DMS79 (cell line): ENCODE data around the gene NEU4.
A peak's percentile ranks its signal among the peaks of the same experiment; 100 is the strongest.
"Not testable (repeated sequence)": the region's sequence is repeated elsewhere in the genome, so short reads cannot be mapped to it uniquely, and the experiment has no call there.

Source experiments
- DNase-seq: peaks from one replicate; lab custom pipeline; 2025; lab: John Stamatoyannopoulos, UW

Gene NEU4

GRCh38 chr2:241808721-241809382 lies at the start of gene NEU4:
NEU4 (plus strand) TSS chr2:241809193; CDS start chr2:241814485, 5,292 bp downstream.
- no peak for DNase-seq

GRCh38 chr2:241759893-241760292 lies 49.1 kb upstream of the NEU4 start:
- not testable (repeated sequence) for DNase-seq

- DNase-seq: no peak
Observed at GRCh38 chr2:241760301-241760771, 48.7 kb upstream of the NEU4 start.

GRCh38 chr2:241762321-241762932 lies 46.6 kb upstream of the NEU4 start:
- peak; percentile 90 for DNase-seq

- DNase-seq: no peak
Observed at GRCh38 chr2:241762933-241763369, 46.0 kb upstream of the NEU4 start.

- DNase-seq: no peak
Observed at GRCh38 chr2:241763551-241764274, 45.3 kb upstream of the NEU4 start.

- DNase-seq: no peak
Observed at GRCh38 chr2:241764275-241765241, 44.4 kb upstream of the NEU4 start.

GRCh38 chr2:241767464-241768250 lies 41.3 kb upstream of the NEU4 start:
- no peak for DNase-seq

- DNase-seq: no peak
Observed at GRCh38 chr2:241768251-241768711, 40.7 kb upstream of the NEU4 start.

- no peak for DNase-seq
Observed at GRCh38 chr2:241768850-241769249, 40.1 kb upstream of the NEU4 start.

GRCh38 chr2:241769819-241770184 lies 39.2 kb upstream of the NEU4 start:
- no peak for DNase-seq

- no peak for DNase-seq
Observed at GRCh38 chr2:241770185-241770935, 38.6 kb upstream of the NEU4 start.

GRCh38 chr2:241770936-241771285 lies 38.1 kb upstream of the NEU4 start:
- no peak for DNase-seq

- no peak for DNase-seq
Observed at GRCh38 chr2:241771286-241772062, 37.5 kb upstream of the NEU4 start.

- no peak for DNase-seq
Observed at GRCh38 chr2:241772063-241772499, 36.9 kb upstream of the NEU4 start.

- no peak for DNase-seq
Observed at GRCh38 chr2:241773511-241774418, 35.2 kb upstream of the NEU4 start.

- DNase-seq: no peak
Observed at GRCh38 chr2:241774419-241775222, 34.4 kb upstream of the NEU4 start.
